HCT116 (cell line): ENCODE measurements around the gene SLC25A21.

Experiments
- CEBPB ChIP-seq: IDR thresholded peaks from 2 replicates; pipeline ENCODE4 v1.6.1; 2012; ENCODE audit warnings: low read depth
- POLR2A ChIP-seq: IDR thresholded peaks from 2 replicates; pipeline ENCODE4 v1.7.0; 2011; ENCODE audit warnings: borderline replicate concordance; ENCODE audit not compliant: insufficient read depth, insufficient read length; ENCODE audit errors: extremely low read depth
- POLR2AphosphoS5 ChIP-seq: IDR thresholded peaks from 2 replicates; pipeline ENCODE4 v1.6.1; 2011; ENCODE audit warnings: mild to moderate bottlenecking, low read depth, low read length, moderate library complexity
- TF ChIP-seq, protein P1 (sequence below), 3 experiments: fragments of 200-600 bp in 1 of 3; sonication (generic) in 1 of 3; IDR thresholded peaks in 2 of 3; conservative IDR thresholded peaks in 1 of 3; 2 replicates each; pipeline ENCODE4 v1.5.1; 2012 to 2017; ENCODE audit warnings: low read depth in 2 of 3, low read length in 2 of 3, antibody characterized with exemption in 1 of 3, borderline replicate concordance in 1 of 3, control low read depth in 1 of 3, mild to moderate bottlenecking in 1 of 3, mixed read lengths in 1 of 3, mixed run types in 1 of 3, moderate library complexity in 1 of 3; ENCODE audit not compliant: insufficient read depth in 1 of 3
- TF ChIP-seq, protein P2 (sequence below): IDR thresholded peaks from 2 replicates; pipeline ENCODE4 v1.6.1; 2012; ENCODE audit warnings: low read depth

DNA sequence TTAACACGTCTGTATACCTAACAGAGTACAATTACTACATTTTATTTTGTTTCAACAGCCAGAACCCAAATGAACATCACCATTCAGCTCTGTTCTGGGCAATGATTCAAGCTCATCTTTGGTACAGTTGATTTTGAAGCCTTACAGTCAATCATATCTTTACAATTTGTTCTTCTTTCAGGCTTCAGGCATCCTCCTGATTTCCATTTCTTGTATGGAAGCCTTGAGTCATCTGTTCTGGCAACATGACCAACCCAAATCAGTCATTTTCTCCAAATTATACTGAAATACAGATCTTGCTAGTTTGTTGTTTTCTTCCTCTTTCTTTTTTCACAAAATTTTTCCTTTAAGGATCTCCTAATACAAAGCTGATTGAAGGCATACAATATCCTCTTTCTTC, 430.5 kb downstream of the SLC25A21 start:
- TF ChIP-seq, protein P1, sequence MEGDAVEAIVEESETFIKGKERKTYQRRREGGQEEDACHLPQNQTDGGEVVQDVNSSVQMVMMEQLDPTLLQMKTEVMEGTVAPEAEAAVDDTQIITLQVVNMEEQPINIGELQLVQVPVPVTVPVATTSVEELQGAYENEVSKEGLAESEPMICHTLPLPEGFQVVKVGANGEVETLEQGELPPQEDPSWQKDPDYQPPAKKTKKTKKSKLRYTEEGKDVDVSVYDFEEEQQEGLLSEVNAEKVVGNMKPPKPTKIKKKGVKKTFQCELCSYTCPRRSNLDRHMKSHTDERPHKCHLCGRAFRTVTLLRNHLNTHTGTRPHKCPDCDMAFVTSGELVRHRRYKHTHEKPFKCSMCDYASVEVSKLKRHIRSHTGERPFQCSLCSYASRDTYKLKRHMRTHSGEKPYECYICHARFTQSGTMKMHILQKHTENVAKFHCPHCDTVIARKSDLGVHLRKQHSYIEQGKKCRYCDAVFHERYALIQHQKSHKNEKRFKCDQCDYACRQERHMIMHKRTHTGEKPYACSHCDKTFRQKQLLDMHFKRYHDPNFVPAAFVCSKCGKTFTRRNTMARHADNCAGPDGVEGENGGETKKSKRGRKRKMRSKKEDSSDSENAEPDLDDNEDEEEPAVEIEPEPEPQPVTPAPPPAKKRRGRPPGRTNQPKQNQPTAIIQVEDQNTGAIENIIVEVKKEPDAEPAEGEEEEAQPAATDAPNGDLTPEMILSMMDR (IDR thresholded peaks at IDR 0.05 in 2 of 3, conservative IDR thresholded peaks at IDR 0.05 in 1 of 3; ENCODE audit: borderline replicate concordance in 1 of 3, insufficient read depth in 1 of 3, low read depth in 2 of 3, low read length in 2 of 3) = no peak
- TF ChIP-seq CEBPB (no peak), POLR2AphosphoS5 (no peak), POLR2A (no peak)
- TF ChIP-seq, protein P2, sequence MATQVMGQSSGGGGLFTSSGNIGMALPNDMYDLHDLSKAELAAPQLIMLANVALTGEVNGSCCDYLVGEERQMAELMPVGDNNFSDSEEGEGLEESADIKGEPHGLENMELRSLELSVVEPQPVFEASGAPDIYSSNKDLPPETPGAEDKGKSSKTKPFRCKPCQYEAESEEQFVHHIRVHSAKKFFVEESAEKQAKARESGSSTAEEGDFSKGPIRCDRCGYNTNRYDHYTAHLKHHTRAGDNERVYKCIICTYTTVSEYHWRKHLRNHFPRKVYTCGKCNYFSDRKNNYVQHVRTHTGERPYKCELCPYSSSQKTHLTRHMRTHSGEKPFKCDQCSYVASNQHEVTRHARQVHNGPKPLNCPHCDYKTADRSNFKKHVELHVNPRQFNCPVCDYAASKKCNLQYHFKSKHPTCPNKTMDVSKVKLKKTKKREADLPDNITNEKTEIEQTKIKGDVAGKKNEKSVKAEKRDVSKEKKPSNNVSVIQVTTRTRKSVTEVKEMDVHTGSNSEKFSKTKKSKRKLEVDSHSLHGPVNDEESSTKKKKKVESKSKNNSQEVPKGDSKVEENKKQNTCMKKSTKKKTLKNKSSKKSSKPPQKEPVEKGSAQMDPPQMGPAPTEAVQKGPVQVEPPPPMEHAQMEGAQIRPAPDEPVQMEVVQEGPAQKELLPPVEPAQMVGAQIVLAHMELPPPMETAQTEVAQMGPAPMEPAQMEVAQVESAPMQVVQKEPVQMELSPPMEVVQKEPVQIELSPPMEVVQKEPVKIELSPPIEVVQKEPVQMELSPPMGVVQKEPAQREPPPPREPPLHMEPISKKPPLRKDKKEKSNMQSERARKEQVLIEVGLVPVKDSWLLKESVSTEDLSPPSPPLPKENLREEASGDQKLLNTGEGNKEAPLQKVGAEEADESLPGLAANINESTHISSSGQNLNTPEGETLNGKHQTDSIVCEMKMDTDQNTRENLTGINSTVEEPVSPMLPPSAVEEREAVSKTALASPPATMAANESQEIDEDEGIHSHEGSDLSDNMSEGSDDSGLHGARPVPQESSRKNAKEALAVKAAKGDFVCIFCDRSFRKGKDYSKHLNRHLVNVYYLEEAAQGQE = no peak
